OCI-LY7 (cell line): ENCODE data around the gene DEAF1. TPM values are rescaled to one million over a fixed set of nuclear protein-coding genes. Genes with fewer than 3 reads are reported as not detected.

ENCODE experiments used
- BruUV-seq: library from RNA; stranded (reverse); fragments of 400-500 nt; replicated peaks from 2 replicates; lab custom pipeline; 2021; lab: Mats Ljungman, UMichigan
- CTCF ChIA-PET: fragments of 300-600 bp; sonication (Branson Sonifier 250); formaldehyde crosslinking; loops from one replicate; lab custom pipeline; 2022; ENCODE audit warnings: antibody characterized with exemption; ENCODE audit not compliant: unreplicated experiment; lab: Charles Lee
- POLR2A ChIA-PET: fragments of 300-600 bp; sonication (Branson Sonifier 250); formaldehyde crosslinking; loops from one replicate; lab custom pipeline; 2022; ENCODE audit warnings: antibody characterized with exemption; lab: Charles Lee
- DNase-seq: peaks from one replicate; pipeline ENCODE4 v3.0.0-alpha.2; 2015; ENCODE audit warnings: low spot score
- H2AFZ ChIP-seq: fragments of 200-600 bp; sonication (generic), shearing (Covaris generic); 2 replicates; pipeline ENCODE4 v1.6.1; 2014; ENCODE audit warnings: mild to moderate bottlenecking, antibody characterized with exemption, low read length, moderate library complexity
- H3K27ac ChIP-seq: fragments of 200-600 bp; sonication (generic); 2 replicates; pipeline ENCODE4 v1.5.1; 2014; ENCODE audit warnings: mixed run types, low read depth, mild to moderate bottlenecking, moderate library complexity, low read length, inconsistent platforms; ENCODE audit not compliant: poor library complexity, severe bottlenecking
- H3K36me3 ChIP-seq: fragments of 200-600 bp; sonication (generic); 2 replicates; pipeline ENCODE4 v1.6.1; 2014; ENCODE audit warnings: mild to moderate bottlenecking, antibody characterized with exemption, low read length, moderate library complexity, mixed read lengths; ENCODE audit not compliant: insufficient read depth
- H3K4me1 ChIP-seq: fragments of 200-600 bp; sonication (generic); 2 replicates; pipeline ENCODE4 v1.5.1; 2014; ENCODE audit warnings: mild to moderate bottlenecking, low read length; ENCODE audit not compliant: insufficient read depth, poor library complexity, severe bottlenecking
- H3K4me2 ChIP-seq: fragments of 200-600 bp; sonication (generic); 2 replicates; pipeline ENCODE4 v1.6.1; 2014; ENCODE audit warnings: mild to moderate bottlenecking, low read length
- H3K4me3 ChIP-seq: fragments of 200-600 bp; sonication (generic); 2 replicates; pipeline ENCODE4 v1.5.1; 2014; ENCODE audit warnings: mild to moderate bottlenecking, low read depth, low read length; ENCODE audit not compliant: poor library complexity, severe bottlenecking
- H3K79me2 ChIP-seq: fragments of 200-600 bp; sonication (generic); 2 replicates; pipeline ENCODE4 v1.6.1; 2016; ENCODE audit warnings: low read depth, mild to moderate bottlenecking, low read length, moderate library complexity, mixed read lengths; ENCODE audit not compliant: insufficient read depth
- H3K9me2 ChIP-seq: fragments of 200-600 bp; sonication (generic); 2 replicates; pipeline ENCODE4 v1.6.1; 2016; ENCODE audit warnings: mild to moderate bottlenecking, low read length, mixed read lengths; ENCODE audit not compliant: insufficient read depth
- H3K9me3 ChIP-seq: fragments of 200-600 bp; sonication (generic); 2 replicates; pipeline ENCODE4 v1.6.1; 2014; ENCODE audit warnings: mild to moderate bottlenecking, mixed run types, low read length, mixed read lengths
- H4K20me1 ChIP-seq: fragments of 200-600 bp; sonication (generic); 2 replicates; pipeline ENCODE4 v1.6.1; 2014; ENCODE audit warnings: mild to moderate bottlenecking, antibody characterized with exemption, low read length, moderate library complexity, mixed read lengths; ENCODE audit not compliant: insufficient read depth
- EZH2phosphoT487 ChIP-seq: fragments of 200-600 bp; sonication (generic); IDR thresholded peaks from 2 replicates; pipeline ENCODE4 v1.6.1; 2018; ENCODE audit warnings: low read depth, borderline replicate concordance, mild to moderate bottlenecking, mixed run types, antibody characterized with exemption, low read length, moderate library complexity, mixed read lengths
- intact Hi-C: fragments of 100-400 bp; cut with micrococcal nuclease; formaldehyde crosslinking; loops from one replicate; pipeline ENCODE4 v1.10.0; 2022; ENCODE audit not compliant: unreplicated experiment
- total RNA-seq, 2 experiments: library from RNA; depleted of rRNA in 1 of 2; stranded (reverse); fragments of >200 nt in 1 of 2; shearing (Covaris generic) in 1 of 2; gene quantifications; 2 replicates each; pipeline ENCODE4 v1.2.3, GENCODE V29; 2014 to 2022
- TF ChIP-seq, protein P1 (sequence below): fragments of 200-600 bp; sonication (generic); conservative IDR thresholded peaks from 2 replicates; pipeline ENCODE4 v1.5.1; 2014; ENCODE audit warnings: mild to moderate bottlenecking, antibody characterized with exemption, low read length, moderate library complexity, mixed read lengths

Gene DEAF1
- total RNA-seq, 2 experiments from 2014 or later, result 42.7 to 66.2 TPM

DNA sequence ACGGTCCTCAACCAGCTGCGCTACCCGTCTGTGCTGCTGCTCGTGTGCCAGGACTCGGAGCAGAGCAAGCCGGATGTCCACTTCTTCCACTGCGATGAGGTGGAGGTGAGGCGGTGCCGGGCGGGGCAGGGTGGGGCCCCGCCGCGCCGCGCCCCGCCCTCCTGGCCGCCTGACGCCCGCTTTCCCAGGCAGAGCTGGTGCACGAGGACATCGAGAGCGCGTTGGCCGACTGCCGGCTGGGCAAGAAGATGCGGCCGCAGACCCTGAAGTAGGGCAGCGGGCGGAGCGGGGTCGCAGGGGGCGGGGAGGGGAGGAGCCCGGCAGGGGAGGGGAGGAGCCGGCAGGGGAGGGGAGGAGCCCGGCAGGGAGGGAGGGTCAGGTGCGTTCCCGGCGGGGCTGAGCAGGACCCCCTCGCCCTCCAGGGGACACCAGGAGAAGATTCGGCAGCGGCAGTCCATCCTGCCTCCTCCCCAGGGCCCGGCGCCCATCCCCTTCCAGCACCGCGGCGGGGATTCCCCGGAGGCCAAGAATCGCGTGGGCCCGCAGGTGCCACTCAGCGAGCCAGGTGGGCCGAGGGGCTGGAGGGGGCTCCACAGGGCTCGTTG, 25.7 kb upstream of the DEAF1 start:
- H2AFZ ChIP-seq, result no peak overlapping the region
- H3K9me2 ChIP-seq, result no peaks in the 10 kb centered on the region
- no peaks in the 10 kb centered on the region for H3K36me3 ChIP-seq
- no peak overlapping the region for H3K27ac ChIP-seq
- peaks cover 36% of the 10 kb centered on the region for H3K4me1 ChIP-seq
- H3K4me3 ChIP-seq, result no peak overlapping the region
- TF ChIP-seq, protein P1, sequence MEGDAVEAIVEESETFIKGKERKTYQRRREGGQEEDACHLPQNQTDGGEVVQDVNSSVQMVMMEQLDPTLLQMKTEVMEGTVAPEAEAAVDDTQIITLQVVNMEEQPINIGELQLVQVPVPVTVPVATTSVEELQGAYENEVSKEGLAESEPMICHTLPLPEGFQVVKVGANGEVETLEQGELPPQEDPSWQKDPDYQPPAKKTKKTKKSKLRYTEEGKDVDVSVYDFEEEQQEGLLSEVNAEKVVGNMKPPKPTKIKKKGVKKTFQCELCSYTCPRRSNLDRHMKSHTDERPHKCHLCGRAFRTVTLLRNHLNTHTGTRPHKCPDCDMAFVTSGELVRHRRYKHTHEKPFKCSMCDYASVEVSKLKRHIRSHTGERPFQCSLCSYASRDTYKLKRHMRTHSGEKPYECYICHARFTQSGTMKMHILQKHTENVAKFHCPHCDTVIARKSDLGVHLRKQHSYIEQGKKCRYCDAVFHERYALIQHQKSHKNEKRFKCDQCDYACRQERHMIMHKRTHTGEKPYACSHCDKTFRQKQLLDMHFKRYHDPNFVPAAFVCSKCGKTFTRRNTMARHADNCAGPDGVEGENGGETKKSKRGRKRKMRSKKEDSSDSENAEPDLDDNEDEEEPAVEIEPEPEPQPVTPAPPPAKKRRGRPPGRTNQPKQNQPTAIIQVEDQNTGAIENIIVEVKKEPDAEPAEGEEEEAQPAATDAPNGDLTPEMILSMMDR, result no peak
- no peak for TF ChIP-seq EZH2phosphoT487
- DNase-seq, result peak; percentile 46
- intact Hi-C loops, result loop anchor here (5.0 kb wide), 1 partner anchor 163 kb away; no protein-coding TSS in a partner anchor
- H3K79me2 ChIP-seq, result no peaks in the 10 kb centered on the region
- POLR2A ChIA-PET, result no interaction called here
- H4K20me1 ChIP-seq, result no peaks in the 10 kb centered on the region
- CTCF ChIA-PET, result interaction anchor here (0.5 kb wide), 1 partner anchor 33 kb away, joined by 3 read pairs; no protein-coding TSS in a partner anchor
- H3K4me2 ChIP-seq, result peak overlapping the region; percentile 59
- BruUV-seq, result no TSS peak
- no peaks in the 10 kb centered on the region for H3K9me3 ChIP-seq

DNA sequence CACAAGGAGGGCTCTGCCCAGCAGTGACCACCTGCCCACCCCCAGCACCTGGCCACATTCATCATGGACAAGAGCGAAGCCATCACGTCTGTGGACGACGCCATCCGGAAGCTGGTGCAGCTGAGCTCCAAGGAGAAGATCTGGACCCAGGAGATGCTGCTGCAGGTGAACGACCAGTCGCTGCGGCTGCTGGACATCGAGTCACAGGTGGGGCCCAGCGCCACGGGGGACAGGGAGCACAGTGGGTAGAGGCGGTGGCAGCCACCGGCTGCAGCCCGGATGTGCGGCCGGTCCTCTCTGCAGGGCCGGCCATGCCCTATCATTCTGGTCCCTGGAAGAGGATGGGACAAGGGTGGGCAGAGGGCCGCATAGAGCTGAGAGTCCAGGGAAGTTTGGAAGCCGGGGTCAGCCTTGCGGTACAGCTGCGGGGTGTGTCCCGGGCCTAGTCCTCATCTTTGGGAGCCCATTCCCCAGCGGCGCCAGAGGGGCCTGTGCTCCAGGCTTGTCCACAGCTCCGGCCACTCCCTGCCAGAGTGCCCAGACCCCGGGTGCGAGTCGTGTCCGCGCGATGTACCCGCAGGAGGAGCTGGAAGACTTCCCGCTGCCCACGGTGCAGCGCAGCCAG, 25.1 kb upstream of the DEAF1 start:
- H2AFZ ChIP-seq, result no peak overlapping the region

More for the DNA sequence above, 25.1 kb upstream of the DEAF1 start:
- DNase-seq, result no peak
- Histone ChIP-seq H4K20me1 (no peaks in the 10 kb centered on the region), H3K79me2 (no peaks in the 10 kb centered on the region), H3K4me3 (no peak overlapping the region), H3K9me2 (no peaks in the 10 kb centered on the region), H3K4me2 (no peak overlapping the region), H3K36me3 (no peaks in the 10 kb centered on the region), H3K9me3 (no peaks in the 10 kb centered on the region), H3K4me1 (peaks cover 31% of the 10 kb centered on the region), H3K27ac (no peak overlapping the region)
- BruUV-seq, result no TSS peak
- POLR2A ChIA-PET, result no interaction called here
- TF ChIP-seq EZH2phosphoT487, result no peak
- TF ChIP-seq, protein P1, result no peak
- CTCF ChIA-PET, result interaction anchor here (0.5 kb wide), 1 partner anchor 34 kb away, joined by 3 read pairs; no protein-coding TSS in a partner anchor
- intact Hi-C loops, result loop anchor here (5.0 kb wide), 1 partner anchor 163 kb away; no protein-coding TSS in a partner anchor
